GM08714 (cell line): ENCODE measurements around the gene TRIM17.
"Not testable (repeated sequence)": the region's sequence is repeated elsewhere in the genome, so short reads cannot be mapped to it uniquely, and the experiment has no call there.

Source experiments
- H3K4me3 ChIP-seq: fragments of 200-500 bp; sonication (Bioruptor generic); 2 replicates; pipeline ENCODE4 v1.5.1; 2014; ENCODE audit warnings: mild to moderate bottlenecking, low read length, inconsistent platforms
- ZNF274 ChIP-seq: IDR thresholded peaks from 2 replicates; pipeline ENCODE4 v1.6.1; 2012; ENCODE audit warnings: mild to moderate bottlenecking, low read depth, low read length

TRIM17 gene

DNA sequence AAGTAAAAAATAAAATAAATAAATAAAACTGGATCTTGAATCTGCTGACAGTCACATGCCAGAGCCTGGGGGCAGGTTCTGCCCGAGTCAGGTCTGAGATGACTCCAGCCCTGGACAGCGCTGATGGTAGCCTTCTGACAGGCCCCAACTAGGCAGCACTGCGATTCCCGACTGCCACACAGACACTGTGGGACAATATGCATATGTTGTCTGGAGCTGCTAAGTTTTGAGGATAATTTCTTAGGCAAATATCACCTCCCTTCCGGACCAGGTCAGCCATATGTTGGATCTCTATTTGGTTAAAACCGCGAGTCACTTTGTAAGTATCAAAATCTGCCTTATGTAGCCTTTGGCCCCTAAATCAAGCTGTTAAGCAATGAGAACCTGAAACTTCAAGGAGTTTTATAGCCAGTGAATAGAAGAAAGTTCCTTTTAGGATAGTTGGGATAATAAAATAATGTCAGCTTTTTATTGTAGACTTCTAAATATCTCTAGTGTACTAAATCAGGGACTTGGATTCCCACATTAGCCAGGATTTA lies 20.8 kb upstream of the TRIM17 start:
- TF ChIP-seq ZNF274 = no peak
- no peak overlapping the region for H3K4me3 ChIP-seq

DNA sequence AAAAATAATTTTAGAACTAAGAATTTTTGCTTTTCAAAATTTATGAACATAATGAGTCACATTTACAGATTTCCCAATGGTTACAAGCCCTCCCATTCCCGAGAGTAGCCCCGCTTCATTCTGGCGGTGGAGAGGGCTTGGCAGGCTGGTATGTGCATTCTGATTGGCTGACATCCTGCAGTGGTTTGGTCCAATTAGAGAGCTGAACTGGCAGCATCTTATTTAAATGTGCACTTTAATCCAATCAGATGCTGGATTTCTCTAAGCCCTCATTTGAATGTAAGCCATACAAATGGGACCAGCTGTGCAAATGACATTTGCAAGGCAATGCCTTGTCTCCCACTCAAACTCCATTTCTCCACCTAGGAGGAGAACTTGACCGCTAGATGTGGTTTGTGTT lies 18.0 kb upstream of the TRIM17 start:
- no peak overlapping the region for H3K4me3 ChIP-seq
- no peak for TF ChIP-seq ZNF274

DNA sequence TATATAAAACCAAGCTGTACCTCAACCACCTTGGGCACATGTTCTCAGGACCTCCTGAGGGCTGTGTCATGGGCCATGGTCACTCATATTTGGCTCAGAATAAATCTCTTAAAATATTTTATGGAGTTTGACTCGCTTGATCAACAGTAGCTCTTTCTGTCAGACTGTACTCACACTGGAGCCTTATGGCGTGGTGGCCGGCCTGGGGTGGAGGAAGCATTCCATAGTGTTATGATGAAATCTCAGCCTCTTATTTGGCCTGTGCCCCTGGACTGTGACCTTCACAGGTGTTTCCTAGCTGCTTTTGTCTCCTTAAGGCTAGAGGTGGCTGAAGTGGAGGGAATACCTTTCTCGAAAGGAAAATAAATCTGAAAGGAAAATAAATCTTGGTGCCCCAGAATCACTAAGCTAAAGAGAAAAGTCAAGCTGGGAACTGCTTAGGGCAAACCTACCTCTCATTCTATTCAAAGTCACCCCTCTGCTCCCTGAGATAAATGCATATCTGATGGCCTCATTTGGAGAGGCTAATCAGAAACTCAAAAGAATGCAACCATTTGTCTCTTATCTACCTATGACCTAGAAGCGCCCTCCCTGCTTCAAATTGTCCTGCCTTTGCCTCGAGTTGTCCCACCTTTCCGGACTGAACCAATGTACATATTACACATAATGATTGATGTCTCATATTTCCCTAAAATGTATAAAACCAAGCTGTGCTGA lies 16.8 kb upstream of the TRIM17 start:
- not testable (repeated sequence) for H3K4me3 ChIP-seq

DNA sequence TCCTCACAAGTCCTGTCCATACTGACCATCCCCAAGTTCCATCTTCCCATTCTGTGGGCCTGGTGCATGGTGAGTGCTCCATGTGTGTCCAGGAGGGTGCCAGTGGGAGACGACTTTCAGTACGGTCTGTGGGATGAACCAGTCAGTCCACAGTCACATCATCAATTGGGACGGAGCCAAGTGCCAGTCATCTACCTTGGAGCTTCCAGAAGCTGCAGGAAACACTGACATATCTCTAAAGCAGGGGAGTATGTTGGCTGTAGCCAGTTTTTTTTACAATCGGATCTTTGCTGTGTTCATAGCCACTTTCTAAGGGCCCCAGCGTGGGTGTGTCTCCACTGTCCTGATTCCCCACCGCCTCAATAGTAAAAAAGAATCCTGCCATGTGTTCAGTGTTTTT lies 13.6 kb upstream of the TRIM17 start:
- H3K4me3 ChIP-seq = no peak overlapping the region
- no peak for TF ChIP-seq ZNF274

DNA sequence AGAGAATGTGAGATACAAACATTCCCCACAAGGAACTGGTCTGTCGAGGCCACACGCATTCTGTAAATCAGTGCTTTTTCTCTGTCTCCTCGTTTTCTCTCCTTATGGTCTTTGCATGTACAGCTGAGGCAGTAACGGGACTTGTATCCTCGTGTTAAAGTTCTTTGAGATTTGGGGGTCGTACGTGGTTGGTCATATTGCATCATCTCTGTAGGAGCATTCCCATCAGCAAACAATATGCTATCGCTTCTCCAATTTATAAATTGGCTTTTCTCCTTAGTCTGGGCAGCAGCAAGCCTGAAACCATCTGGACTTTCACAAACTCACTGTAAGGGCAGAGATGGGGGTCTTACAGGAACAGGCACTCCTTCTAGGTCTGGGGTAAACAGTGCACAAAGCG lies 13.0 kb upstream of the TRIM17 start:
- no peak for TF ChIP-seq ZNF274
- H3K4me3 ChIP-seq = no peak overlapping the region

DNA sequence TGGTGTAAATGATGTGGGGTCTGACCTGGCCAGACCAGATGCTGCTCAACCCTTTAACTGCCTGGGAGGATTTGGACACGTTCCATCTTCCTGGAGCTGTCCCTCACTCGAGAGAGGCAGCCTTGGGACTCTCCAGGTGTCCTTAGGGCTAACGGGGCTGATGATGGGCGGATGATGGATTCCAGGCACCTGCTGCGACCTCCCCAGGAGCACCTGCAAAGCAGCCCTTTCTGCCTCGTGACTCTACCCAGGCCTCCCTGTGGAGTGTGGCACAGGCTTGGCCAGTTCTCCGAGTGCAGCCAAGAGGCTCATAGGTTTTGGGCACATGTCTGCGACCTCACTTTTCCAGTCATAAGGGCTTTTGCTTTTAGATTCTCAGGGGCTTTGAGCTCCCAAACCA lies 12.3 kb upstream of the TRIM17 start:
- no peak for TF ChIP-seq ZNF274
- no peak overlapping the region for H3K4me3 ChIP-seq

DNA sequence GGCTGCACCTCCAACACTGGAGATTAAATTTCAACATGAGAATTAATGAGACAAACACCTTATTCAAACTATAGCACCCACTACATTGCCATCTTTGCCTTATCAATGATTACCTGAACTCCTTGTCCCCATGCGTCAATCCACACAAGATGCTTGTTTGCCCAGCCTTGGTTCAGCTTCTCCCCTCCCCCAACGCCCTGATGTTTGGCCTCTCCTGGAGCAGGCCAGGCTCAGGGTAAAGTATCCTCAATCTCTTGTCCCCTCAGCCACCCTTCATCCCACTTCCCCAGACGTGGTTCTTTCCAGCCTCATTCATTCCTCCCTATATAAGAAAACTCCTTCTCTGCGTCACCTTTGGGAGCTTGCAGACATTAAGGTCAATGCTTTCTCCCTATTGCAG lies 11.8 kb upstream of the TRIM17 start:
- no peak overlapping the region for H3K4me3 ChIP-seq
- TF ChIP-seq ZNF274 = no peak

DNA sequence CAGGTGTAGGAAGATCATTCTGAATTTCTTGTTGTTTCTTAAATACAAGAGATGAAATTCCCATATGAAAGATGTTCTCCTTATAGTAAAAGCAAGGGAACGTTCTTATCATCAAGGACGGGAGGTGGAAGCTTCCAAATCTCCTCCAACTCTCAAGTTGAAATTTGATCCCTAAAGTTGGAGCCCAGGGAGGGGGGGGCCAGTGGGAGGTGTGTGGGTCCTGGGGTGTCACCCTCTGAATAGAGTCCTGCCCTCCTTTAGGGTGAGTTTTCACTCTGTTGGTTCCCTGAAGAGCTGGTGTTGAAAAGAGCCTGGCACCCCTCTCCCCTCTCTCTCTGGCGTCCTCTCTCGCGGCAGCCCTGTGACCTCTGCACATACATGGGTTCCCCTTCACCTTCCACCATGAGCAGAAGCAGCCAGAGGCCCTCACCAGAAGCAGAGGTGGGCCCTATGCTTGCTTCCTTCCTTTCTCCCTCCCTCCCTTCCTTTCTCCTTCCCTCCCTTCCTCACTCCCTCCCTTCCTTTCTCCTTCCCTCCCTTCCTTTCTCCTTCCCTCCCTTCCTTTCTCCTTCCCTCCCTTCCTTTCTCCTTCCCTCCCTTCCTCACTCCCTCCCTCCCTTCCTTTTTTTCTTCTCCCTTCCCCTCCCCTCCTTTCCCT lies 10.0 kb upstream of the TRIM17 start:
- no peak for TF ChIP-seq ZNF274
- H3K4me3 ChIP-seq = no peak overlapping the region

DNA sequence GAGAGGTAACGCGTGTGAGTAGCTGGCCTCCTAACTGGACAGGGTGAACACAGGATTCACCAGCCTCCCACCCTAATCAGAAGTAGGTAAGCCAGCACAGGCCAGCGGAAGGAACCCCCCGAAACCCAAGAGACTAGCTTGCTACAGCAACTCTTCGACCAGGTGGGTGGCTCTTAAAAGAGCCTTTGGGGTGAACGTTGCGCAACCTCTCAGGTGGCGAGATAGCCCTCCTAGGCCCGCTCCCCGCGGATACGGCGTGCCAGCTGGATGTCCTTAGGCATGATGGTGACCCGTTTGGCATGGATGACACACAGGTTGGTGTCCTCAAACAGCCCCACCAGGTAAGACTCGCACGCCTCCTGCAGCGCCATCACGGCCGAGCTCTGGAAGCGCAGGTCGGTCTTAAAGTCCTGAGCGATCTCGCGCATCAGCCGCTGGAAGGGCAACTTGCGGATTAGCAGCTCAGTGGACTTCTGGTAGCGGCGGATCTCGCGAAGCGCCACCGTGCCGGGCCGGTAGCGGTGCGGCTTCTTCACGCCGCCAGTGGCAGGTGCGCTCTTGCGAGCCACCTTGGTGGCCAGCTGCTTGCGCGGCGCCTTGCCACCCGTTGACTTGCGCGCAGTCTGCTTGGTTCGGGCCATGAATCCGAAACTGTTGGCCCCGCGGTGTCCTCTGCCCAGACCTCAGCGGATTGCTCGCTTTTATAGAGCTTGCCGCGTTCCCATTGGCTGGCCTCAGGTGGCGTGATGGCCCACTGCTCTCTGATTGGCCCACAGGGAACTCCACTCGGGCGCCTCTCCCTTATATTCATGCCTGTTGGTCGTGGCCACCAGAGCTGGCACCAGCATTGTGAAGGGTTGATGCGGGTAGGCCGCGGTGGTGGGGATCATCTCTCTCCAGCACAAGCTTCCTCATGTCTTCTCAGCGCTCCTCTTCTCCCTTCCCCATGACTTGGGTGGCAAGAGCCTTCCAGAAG lies 8.3 kb upstream of the TRIM17 start:
- no peak overlapping the region for H3K4me3 ChIP-seq
- TF ChIP-seq ZNF274 = no peak

DNA sequence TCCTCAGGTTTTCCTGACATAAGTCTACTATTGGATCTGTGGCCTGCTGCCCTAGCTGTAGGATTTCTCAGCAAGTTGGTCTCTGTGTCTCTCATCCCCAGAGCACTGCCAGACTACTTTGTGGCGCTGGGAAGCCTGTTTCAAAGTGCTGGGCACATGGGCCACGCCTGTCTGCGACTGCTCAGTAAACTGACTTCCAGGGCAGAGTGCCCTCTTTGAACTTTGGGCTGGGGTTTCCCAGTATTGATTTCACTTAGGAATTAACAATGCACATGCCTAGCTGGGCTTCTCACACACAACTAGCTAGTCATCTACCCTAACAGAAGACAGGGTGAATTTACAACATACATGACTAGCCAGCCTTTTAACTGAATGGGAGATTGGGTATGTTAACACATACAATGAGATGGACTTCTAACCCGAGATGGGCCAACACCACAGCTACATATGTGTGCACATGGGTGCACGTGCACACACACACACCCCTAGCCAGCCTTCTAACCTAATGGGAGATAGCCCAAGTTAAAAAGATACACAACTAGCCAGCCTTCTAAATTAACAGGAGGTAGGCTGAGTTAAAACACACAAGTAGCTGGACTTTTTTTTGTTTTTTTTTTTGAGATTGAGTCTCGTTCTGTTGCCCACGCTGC lies 6.9 kb upstream of the TRIM17 start:
- no peak for TF ChIP-seq ZNF274
- H3K4me3 ChIP-seq = no peak overlapping the region

DNA sequence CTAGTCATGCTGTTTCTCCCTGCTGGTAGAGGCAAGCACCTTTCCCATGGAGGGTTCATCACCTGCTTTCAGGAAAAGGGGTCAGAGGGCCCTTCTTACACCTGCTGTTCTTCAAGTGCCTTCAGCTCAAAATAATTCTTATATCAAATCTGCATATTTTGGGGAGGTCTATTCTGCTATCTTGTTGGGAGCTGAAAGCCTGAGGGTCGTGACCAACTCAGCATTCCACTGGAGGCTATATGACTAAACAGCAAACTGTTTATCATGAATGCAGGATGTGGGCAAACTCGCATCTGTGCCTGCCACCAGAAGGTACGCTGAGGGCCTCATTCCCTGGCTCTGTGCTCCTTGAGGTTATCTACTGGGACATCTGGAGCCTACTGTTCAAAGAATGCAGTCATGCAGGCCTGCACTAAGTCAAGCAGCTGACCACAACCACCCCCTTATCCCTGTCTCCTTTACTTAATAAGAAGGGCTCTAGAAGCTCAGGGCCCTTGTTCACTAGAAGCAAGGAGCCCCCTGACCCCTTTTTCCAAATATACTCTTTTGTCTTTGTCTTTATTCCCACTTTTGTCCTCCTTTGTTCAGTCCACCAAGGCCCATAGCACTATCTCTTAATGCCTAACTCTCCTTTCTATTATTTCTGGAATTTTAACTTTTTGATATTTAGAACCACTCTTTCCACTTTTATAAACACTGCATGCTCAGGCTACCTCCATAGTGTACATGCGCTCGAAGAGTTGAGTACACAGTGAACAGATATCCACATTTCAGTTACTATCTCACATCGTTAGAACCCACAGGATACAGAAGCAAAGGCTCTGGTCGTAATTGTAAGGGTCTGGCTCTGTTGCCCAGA lies 4.5 kb upstream of the TRIM17 start:
- TF ChIP-seq ZNF274 = no peak
- no peak overlapping the region for H3K4me3 ChIP-seq

DNA sequence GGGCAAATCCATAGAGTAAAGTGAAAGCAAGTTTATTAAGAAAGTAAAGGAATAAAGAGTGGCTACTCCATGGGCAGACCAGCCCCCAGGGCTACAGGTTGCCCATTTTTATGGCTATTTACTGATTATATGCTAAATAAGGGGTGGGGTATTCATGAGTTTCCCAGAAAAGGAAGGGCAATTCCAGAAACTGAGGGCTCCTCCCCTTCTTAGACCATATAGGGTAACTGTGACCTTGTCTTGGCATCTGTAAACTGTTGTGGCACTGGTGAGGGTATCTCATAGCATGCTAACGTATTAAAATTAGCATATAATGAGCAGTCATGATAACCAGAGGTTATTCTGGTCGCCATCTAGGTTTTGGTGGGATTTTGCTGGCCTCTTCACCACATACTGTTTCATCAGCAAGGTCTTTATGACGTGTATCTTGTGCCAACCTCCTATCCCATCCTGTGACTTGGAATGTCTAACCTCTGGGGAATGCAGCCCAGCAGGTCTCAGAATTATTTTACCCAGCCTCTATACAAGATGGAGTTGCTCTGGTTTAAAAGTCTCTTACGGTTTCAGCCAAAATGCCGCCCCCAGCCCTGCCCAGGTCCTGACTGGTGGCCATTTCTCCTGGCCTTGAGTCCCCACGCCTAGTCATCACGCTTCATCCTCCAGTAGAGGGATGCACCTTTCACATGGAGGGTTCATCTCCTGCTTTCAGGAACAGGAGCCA lies 982 bp upstream of the TRIM17 start:
- no peak overlapping the region for H3K4me3 ChIP-seq
- TF ChIP-seq ZNF274 = no peak
